NB4 (cell line): ENCODE results near the gene LAMP1.

Experiments used
- POLR2A ChIP-seq: IDR thresholded peaks from 2 replicates; pipeline ENCODE4 v1.6.1; 2011; ENCODE audit warnings: mild to moderate bottlenecking; ENCODE audit not compliant: insufficient read length; ENCODE audit errors: extremely low read depth
- TF ChIP-seq, protein P1 (sequence below): IDR thresholded peaks from one replicate; pipeline ENCODE4 v1.5.1; 2012; ENCODE audit warnings: low read depth, low read length

DNA sequence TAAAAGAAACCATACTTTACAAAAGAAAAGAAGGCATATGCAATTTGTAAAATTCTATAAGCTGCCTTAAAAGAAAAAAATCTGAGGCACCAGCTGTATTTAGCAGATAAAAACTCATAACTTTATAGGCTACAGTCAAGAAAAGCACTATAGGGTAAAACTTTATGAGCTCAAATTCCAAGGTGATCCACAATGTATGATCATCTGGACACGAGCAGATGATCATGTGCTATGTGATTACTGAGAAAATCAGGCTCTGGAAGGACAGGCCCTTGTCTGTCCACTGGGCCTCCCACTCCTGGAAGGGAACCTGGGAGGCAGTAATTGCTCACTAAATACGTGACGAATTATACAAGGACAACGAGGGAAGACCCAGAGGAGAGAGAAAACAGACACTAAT lies 59.6 kb downstream of the LAMP1 start:
- TF ChIP-seq, protein P1, sequence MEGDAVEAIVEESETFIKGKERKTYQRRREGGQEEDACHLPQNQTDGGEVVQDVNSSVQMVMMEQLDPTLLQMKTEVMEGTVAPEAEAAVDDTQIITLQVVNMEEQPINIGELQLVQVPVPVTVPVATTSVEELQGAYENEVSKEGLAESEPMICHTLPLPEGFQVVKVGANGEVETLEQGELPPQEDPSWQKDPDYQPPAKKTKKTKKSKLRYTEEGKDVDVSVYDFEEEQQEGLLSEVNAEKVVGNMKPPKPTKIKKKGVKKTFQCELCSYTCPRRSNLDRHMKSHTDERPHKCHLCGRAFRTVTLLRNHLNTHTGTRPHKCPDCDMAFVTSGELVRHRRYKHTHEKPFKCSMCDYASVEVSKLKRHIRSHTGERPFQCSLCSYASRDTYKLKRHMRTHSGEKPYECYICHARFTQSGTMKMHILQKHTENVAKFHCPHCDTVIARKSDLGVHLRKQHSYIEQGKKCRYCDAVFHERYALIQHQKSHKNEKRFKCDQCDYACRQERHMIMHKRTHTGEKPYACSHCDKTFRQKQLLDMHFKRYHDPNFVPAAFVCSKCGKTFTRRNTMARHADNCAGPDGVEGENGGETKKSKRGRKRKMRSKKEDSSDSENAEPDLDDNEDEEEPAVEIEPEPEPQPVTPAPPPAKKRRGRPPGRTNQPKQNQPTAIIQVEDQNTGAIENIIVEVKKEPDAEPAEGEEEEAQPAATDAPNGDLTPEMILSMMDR: no peak
- TF ChIP-seq POLR2A: no peak
